HepG2 (cell line): ENCODE results near the gene SRSF1. TPM values are rescaled to one million over a fixed set of nuclear protein-coding genes. Genes with fewer than 3 reads are reported as not detected.
A peak's percentile ranks its signal among the peaks of the same experiment; 100 is the strongest.

Experiments used
- ATAC-seq: fragments of 200-7000 bp; cut with Tn5 transposase; 3 replicates; pipeline ENCODE4 v1.9.1; 2020; ENCODE audit warnings: mild to moderate bottlenecking, moderate library complexity
- BruUV-seq: library from RNA; stranded (reverse); fragments of 400-500 nt; replicated peaks from 2 replicates; lab custom pipeline; 2021; lab: Mats Ljungman, UMichigan
- CTCF ChIA-PET: fragments of 300-600 bp; formaldehyde crosslinking; extraction: SDS; loops from one replicate; lab custom pipeline; 2021; ENCODE audit warnings: low total read pairs, inconsistent platforms, low intra/inter-chr PET ratio; lab: Yijun Ruan, JAX
- POLR2A ChIA-PET: fragments of 350-600 bp; sonication (Branson Sonifier 250); formaldehyde crosslinking; loops from one replicate; lab custom pipeline; 2020; ENCODE audit warnings: antibody characterized with exemption, inconsistent platforms; lab: Yijun Ruan, JAX
- DNase-seq: peaks from one replicate; pipeline ENCODE4 v3.0.0-alpha.2; 2015; ENCODE audit warnings: low spot score
- FAIRE-seq: peaks from 3 replicates; lab custom pipeline; 2011; peaks lifted over from hg19 to GRCh38; lab: Jason Lieb, UNC
- H2AFZ ChIP-seq: one replicate; pipeline ENCODE4 v1.6.1; 2011; ENCODE audit warnings: low read length, inconsistent platforms
- H3K27ac ChIP-seq: fragments of 300-600 bp; 3 replicates; pipeline ENCODE4 v1.8.0; 2011; ENCODE audit warnings: mixed run types, mild to moderate bottlenecking, mixed read lengths, low read length, inconsistent platforms; ENCODE audit not compliant: insufficient read depth; ENCODE audit errors: extremely low read length
- H3K27me3 ChIP-seq, 2 experiments: fragments of 200-600 bp in 1 of 2; 2 replicates in 1 of 2; 3 replicates in 1 of 2; pipeline versions ENCODE4 v1.6.0 to v1.8.0; 2011; ENCODE audit warnings: low read length in 2 of 2, mild to moderate bottlenecking in 2 of 2, moderate library complexity in 2 of 2, inconsistent platforms in 1 of 2; ENCODE audit not compliant: insufficient read depth in 2 of 2, control insufficient read depth in 1 of 2
- H3K36me3 ChIP-seq, 2 experiments: fragments of 200-600 bp in 1 of 2; replicated peaks in 1 of 2; 2 replicates in 1 of 2; 3 replicates in 1 of 2; pipeline versions ENCODE4 v1.5.1 to v1.8.0; 2011; ENCODE audit warnings: low read length in 2 of 2, inconsistent platforms in 1 of 2; ENCODE audit not compliant: insufficient read depth in 2 of 2, control insufficient read depth in 1 of 2
- H3K4me1 ChIP-seq: 2 replicates; pipeline ENCODE4 v1.5.1; 2012; ENCODE audit warnings: low read length, inconsistent platforms; ENCODE audit not compliant: insufficient read depth
- H3K4me2 ChIP-seq: 2 replicates; pipeline ENCODE4 v1.6.0; 2011; ENCODE audit warnings: low read depth, low read length, inconsistent platforms
- H3K4me3 ChIP-seq, 3 experiments: fragments of 200-600 bp in 1 of 3; sonication (generic), shearing (Covaris generic) in 1 of 3; replicated peaks in 1 of 3; 2 replicates each; pipeline ENCODE4 v1.5.1; 2011 to 2016; ENCODE audit warnings: low read length in 3 of 3, inconsistent platforms in 2 of 3, low read depth in 2 of 3, mild to moderate bottlenecking in 2 of 3, control low read depth in 1 of 3, mixed read lengths in 1 of 3; ENCODE audit not compliant: insufficient read depth in 1 of 3
- H3K79me2 ChIP-seq: one replicate; pipeline ENCODE4 v1.6.1; 2011; ENCODE audit warnings: low read length, inconsistent platforms; ENCODE audit not compliant: insufficient read depth
- H3K9ac ChIP-seq: 2 replicates; pipeline ENCODE4 v1.6.0; 2011; ENCODE audit warnings: mild to moderate bottlenecking, low read depth, low read length, inconsistent platforms; ENCODE audit not compliant: insufficient read depth
- H3K9me3 ChIP-seq: 2 replicates; pipeline ENCODE4 v1.5.1; 2012; ENCODE audit warnings: mild to moderate bottlenecking, low read length
- H4K20me1 ChIP-seq: 2 replicates; pipeline ENCODE4 v1.6.0; 2011; ENCODE audit warnings: inconsistent platforms, mild to moderate bottlenecking, low read length, moderate library complexity; ENCODE audit not compliant: insufficient read depth
- CEBPZ ChIP-seq: IDR thresholded peaks from 2 replicates; pipeline ENCODE4 v1.6.1; 2012; ENCODE audit warnings: low read length, improper control_type of control experiment
- HNF1B ChIP-seq: sonication (generic); formaldehyde crosslinking; IDR thresholded peaks from 2 replicates; pipeline ENCODE4 v1.5.1; 2020; ENCODE audit warnings: mild to moderate bottlenecking, moderate library complexity, missing genetic modification reagents
- NRL ChIP-seq: sonication (generic); formaldehyde crosslinking; IDR thresholded peaks from 2 replicates; pipeline ENCODE4 v1.5.0; 2020; ENCODE audit warnings: missing genetic modification reagents, mild to moderate bottlenecking, moderate library complexity, borderline replicate concordance
- RARG ChIP-seq: sonication (generic); formaldehyde crosslinking; IDR thresholded peaks from 2 replicates; pipeline ENCODE4 v1.4.0; 2020; ENCODE audit warnings: low read depth, mild to moderate bottlenecking, missing genetic modification reagents
- RBM39 ChIP-seq: fragments of 200-400 bp; formaldehyde crosslinking; IDR thresholded peaks from one replicate; pipeline ENCODE4 v1.6.1; 2018; ENCODE audit warnings: antibody characterized with exemption, mild to moderate bottlenecking, low read depth, low read length; ENCODE audit not compliant: poor library complexity, severe bottlenecking
- SKI ChIP-seq: fragments of 450-650 bp; IDR thresholded peaks from one replicate; pipeline ENCODE4 v1.6.1; 2018; ENCODE audit warnings: mild to moderate bottlenecking; ENCODE audit not compliant: partially characterized antibody
- SRSF9 ChIP-seq: fragments of 200-400 bp; formaldehyde crosslinking; IDR thresholded peaks from 2 replicates; pipeline ENCODE4 v1.6.1; 2018; ENCODE audit warnings: borderline replicate concordance, mild to moderate bottlenecking, low read depth, low read length; ENCODE audit not compliant: insufficient read depth, poor library complexity, severe bottlenecking
- THAP8 ChIP-seq: sonication (generic); formaldehyde crosslinking; IDR thresholded peaks from 2 replicates; pipeline ENCODE4 v1.5.1; 2020; ENCODE audit warnings: missing genetic modification reagents, mild to moderate bottlenecking, borderline replicate concordance
- TP53 ChIP-seq: sonication (generic); formaldehyde crosslinking; conservative IDR thresholded peaks from 2 replicates; pipeline ENCODE4 v1.4.0; 2020; ENCODE audit warnings: missing genetic modification reagents
- ZNF414 ChIP-seq: sonication (generic); formaldehyde crosslinking; IDR thresholded peaks from 2 replicates; pipeline ENCODE4 v1.5.0; 2020; ENCODE audit warnings: missing genetic modification reagents
- ZNF44 ChIP-seq: sonication (generic); formaldehyde crosslinking; IDR thresholded peaks from 2 replicates; pipeline ENCODE4 v1.5.1; 2020; ENCODE audit warnings: mild to moderate bottlenecking, missing genetic modification reagents
- ZNF781 ChIP-seq: sonication (generic); formaldehyde crosslinking; IDR thresholded peaks from 2 replicates; pipeline ENCODE4 v1.5.1; 2020; ENCODE audit warnings: borderline replicate concordance, mild to moderate bottlenecking, missing genetic modification reagents; ENCODE audit errors: not compliant biosample characterization
- ZNF816 ChIP-seq: sonication (generic); formaldehyde crosslinking; IDR thresholded peaks from 2 replicates; pipeline ENCODE4 v1.8.0; 2022; ENCODE audit warnings: missing genetic modification reagents, mild to moderate bottlenecking, borderline replicate concordance
- ZSCAN30 ChIP-seq: sonication (generic); formaldehyde crosslinking; IDR thresholded peaks from 2 replicates; pipeline ENCODE4 v1.5.0; 2020; ENCODE audit warnings: mild to moderate bottlenecking, missing genetic modification reagents
- WGBS: methylation state at CpG from one replicate; pipeline ENCODE4 v1.1.6; 2017; ENCODE audit warnings: low lambda C conversion rate; 5-methylcytosine and 5-hydroxymethylcytosine counted together
- in situ Hi-C: cut with HindIII; loops from 2 replicates; pipeline ENCODE4 v1.10.0; 2017; ENCODE audit warnings: low pct_unique_long_range_greater_than_20kb; ENCODE audit not compliant: extremely low pct_ligation_motif_present
- intact Hi-C: fragments of 100-400 bp; cut with micrococcal nuclease; formaldehyde crosslinking; loops from one replicate; pipeline ENCODE4 v1.10.0; 2022; ENCODE audit not compliant: unreplicated experiment
- polyA plus RNA-seq, 8 experiments: library from polyadenylated mRNA; depleted of rRNA in 3 of 8; stranded (reverse) in 7 of 8; unstranded in 1 of 8; fragments of >200 nt; fragmentation: Illumina TruSeq in 4 of 8; extraction: Trizol in 4 of 8; gene quantifications; 2 replicates each; pipeline versions ENCODE4 v1.2.1 to v1.2.3, GENCODE V29; 2011 to 2016; ENCODE audit warnings: low read depth in 4 of 8, missing spikeins in 1 of 8, mixed read lengths in 1 of 8; ENCODE audit not compliant: insufficient read depth in 1 of 8
- total RNA-seq, 5 experiments: library from RNA; depleted of rRNA; stranded (reverse); fragments of >200 nt; fragmentation: Illumina TruSeq; extraction: Trizol; gene quantifications; 2 replicates each; pipeline ENCODE4 v1.2.3, GENCODE V29; 2016; ENCODE audit warnings: low read depth in 1 of 5

Gene SRSF1
- total and polyA plus RNA-seq, 2 of the 13 experiments (the other 11 are each of a cell fraction or from before 2014, with no cell fraction given), result 142 to 445 TPM

- TF ChIP-seq CEBPZ (no peak), SRSF9 (no peak), ZNF44 (no peak)
Measured at GRCh38 chr17:57970710-57971109, 36.3 kb downstream of the SRSF1 start (continued).

- Histone ChIP-seq H3K27me3 (peaks cover 3 to 23% of the 10 kb centered on the region in 2 experiments; a peak in 4 of 5 replicates), H3K9ac (no peak overlapping the region), H2AFZ (no peak overlapping the region), H3K79me2 (no peaks in the 10 kb centered on the region), H3K9me3 (no peaks in the 10 kb centered on the region), H3K4me2 (no peak overlapping the region), H3K4me1 (peaks cover 24% of the 10 kb centered on the region), H3K4me3 (no peak overlapping the region), H4K20me1 (no peaks in the 10 kb centered on the region), H3K36me3 (peaks cover 0 to 2% of the 10 kb centered on the region in 2 experiments; a peak in 2 of 5 replicates), H3K27ac (no peak overlapping the region)
- CTCF ChIA-PET, result no interaction called here
- POLR2A ChIA-PET, result no interaction called here
- 0% methylated on average over 1 of the region's 1 CpG for WGBS
- no TSS peak for BruUV-seq
- FAIRE-seq (no peak), ATAC-seq (peak; percentile 24; the same call in 2 of the 3 replicates), DNase-seq (no peak)
- intact Hi-C loops (no loop called here), in situ Hi-C loops (no loop called here)
- TF ChIP-seq HNF1B (CRISPR knock-in tag) (no peak), NRL (CRISPR knock-in tag) (no peak), RBM39 (no peak), RARG (CRISPR knock-in tag) (no peak), ZNF816 (CRISPR knock-in tag) (no peak), ZNF414 (no peak), TP53 (CRISPR knock-in tag) (no peak), SKI (no peak), ZSCAN30 (CRISPR knock-in tag) (no peak), ZNF781 (CRISPR knock-in tag) (no peak), THAP8 (CRISPR knock-in tag) (no peak)
Measured at GRCh38 chr17:57968456-57968855, 38.6 kb downstream of the SRSF1 start.
